GM18868 (cell line): Measurements from ENCODE around the gene FBXO36.
A peak's percentile ranks its signal among the peaks of the same experiment; 100 is the strongest.
"Not testable (repeated sequence)": the region's sequence is repeated elsewhere in the genome, so short reads cannot be mapped to it uniquely, and the experiment has no call there.

Experiments used
- ATAC-seq: cut with Tn5 transposase; IDR thresholded peaks from one replicate; pipeline ENCODE4 v1.9.1; 2021; ENCODE audit warnings: mild to moderate bottlenecking, moderate library complexity; ENCODE audit not compliant: unreplicated experiment

Gene FBXO36

GRCh38 chr2:229963596-229963995, 41.3 kb downstream of the FBXO36 start:
- ATAC-seq: not testable (repeated sequence)

- no peak for ATAC-seq
Observed at GRCh38 chr2:229969921-229970320, 47.6 kb downstream of the FBXO36 start.

- no peak for ATAC-seq
Observed at GRCh38 chr2:229970406-229970805, 48.1 kb downstream of the FBXO36 start.

- no peak for ATAC-seq
Observed at GRCh38 chr2:229971298-229971790, 49.0 kb downstream of the FBXO36 start.

DNA sequence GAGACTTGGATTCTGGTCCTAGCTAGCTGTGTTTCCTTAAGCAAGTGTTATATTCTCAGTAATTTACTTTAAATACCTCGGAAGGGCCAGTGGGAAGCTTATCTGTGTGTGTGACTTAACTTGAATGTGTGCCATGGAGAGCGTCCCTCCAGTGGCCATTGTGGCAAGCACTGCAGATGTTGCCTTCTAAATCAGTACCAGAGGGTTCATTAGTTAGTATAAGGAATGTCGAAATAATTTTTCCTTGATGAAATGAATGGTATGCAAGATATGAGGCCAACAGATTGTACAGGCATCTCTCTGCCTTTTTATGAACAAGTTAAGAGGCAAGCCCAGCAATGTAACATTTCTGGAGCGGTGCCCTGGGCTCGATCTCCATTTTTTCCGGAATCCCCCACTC, 52.0 kb downstream of the FBXO36 start:
- ATAC-seq: no peak

- ATAC-seq: peak; percentile 92
Observed at GRCh38 chr2:229980431-229981184, 58.3 kb downstream of the FBXO36 start.

DNA sequence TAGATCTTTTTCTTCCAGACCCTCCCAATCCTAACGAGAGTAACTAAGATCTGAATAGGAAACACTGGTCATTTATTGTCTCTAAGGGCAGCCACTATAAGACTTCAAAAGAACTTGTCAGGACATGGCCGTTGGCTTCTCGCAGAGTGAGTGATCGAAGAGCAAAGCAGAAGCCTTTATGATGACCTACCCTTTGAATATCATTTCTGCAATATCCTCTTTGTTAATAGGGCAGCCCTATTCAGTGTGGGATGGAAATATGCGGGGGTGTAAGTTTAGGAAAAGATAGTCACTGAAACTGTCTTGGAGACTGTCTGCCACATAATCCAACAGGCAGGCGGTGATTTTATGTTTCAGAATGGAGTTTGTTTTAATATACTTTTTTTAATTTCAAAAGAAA, 70.9 kb downstream of the FBXO36 start:
- no peak for ATAC-seq

DNA sequence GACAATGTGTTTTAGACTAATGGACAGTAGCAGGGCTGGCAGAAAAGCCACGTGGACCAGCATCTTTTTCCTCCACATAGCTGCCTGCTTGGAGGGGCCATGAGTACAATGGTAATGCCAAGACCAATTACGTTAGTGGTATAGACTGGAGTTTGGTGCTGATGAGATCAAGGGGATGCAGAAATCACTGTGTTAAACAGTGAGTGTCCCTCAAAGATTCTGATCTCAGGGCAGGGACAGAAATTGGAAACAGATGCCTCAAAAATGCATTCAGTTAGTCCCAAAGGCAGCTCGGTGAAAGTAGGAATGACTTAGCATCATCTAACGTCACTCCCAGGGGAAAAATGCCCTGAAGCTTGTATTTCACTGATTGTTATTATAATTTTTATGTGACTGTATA, 74.0 kb downstream of the FBXO36 start:
- ATAC-seq: no peak

DNA sequence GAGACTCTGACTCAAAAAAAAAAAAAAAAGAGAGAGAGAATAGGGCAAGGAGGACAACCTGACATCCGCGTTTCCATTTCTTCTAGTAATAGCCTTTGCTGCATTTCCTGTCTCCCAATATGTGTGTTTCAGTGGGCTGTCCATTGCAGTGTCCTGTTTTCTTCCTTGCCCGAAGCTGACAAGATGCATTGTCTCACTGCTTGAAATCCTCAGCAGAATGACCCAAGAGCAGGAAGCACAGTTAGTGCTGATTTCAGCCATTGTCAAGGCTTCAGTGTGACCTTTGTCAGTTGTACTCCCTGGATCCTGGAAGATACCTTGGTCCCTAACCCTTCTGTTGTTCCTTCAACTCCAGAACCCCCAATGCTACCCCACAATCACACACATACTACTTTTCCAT, 75.3 kb downstream of the FBXO36 start:
- no peak for ATAC-seq

GRCh38 chr2:230000118-230000841, 78.0 kb downstream of the FBXO36 start:
- peak; percentile 99 for ATAC-seq

DNA sequence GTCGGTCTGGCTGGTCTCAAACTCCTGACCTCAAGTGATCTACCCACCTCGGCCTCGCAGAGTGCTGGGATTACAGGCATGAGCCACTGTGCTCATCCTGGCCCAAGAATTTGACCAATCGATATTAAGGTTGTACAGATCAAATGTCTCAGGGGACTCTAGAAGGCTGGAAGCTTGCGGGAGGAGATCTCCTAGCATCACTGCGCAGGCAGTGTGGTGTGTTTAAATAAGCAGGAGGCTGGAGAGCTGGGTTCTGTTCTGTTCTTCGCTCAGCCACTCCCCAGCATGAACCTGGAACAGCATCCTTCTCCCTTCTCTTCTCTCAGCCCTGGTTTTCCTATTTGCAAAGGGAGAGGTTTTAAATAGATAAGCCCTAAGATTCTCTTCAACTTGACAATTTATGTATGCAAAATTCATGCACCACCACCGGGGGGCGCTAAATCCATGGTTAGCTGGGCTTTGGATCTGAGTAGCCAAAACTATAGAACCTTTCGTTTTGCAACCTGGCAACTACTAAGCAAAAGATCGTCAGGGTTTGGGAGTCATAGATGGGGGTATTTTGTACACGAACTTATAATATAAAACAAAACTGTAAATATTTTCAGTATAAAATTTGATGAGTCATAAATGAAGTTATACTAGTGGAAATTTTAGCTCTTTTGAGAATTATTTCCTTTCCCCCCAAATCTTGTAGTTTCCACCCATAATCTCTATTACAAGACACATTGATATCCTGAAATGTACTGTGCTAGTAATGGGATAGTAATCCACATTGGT, 85.8 kb downstream of the FBXO36 start:
- peak; percentile 60 for ATAC-seq

- no peak for ATAC-seq
Observed at GRCh38 chr2:230008708-230009066, 86.4 kb downstream of the FBXO36 start.

- no peak for ATAC-seq
Observed at GRCh38 chr2:230010501-230010900, 88.2 kb downstream of the FBXO36 start.

GRCh38 chr2:230011617-230012016, 89.3 kb downstream of the FBXO36 start:
- no peak for ATAC-seq

DNA sequence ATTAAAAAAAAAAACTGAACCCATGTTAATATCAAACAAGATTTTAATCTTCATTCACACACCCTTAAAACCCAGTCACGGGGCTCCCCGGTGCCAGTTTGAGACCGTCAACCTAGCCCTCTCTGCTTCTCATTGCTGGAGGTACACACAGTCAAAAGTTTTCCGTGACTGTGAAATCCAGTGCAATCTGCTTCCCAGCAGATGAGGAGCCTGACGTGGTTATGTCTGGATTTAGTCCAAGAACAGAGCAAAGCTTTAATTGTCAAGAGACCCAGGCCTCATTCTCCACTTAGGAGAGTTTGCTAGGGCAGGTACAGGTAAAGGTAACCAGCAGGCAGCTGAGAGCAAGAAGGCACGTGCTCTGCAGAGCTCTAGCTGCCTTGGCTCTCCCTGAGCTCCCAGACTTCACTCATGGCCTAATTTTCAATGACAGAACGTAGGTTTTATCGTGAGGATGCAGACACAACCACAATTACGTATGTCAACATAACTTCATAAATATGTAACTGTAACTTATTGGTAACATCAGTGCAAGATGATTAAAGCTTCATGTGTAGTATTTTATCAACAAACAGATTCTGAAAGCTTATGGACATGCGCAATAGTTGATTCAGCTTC, 90.1 kb downstream of the FBXO36 start:
- ATAC-seq: no peak

GRCh38 chr2:230016844-230017243, 94.5 kb downstream of the FBXO36 start:
- no peak for ATAC-seq

- no peak for ATAC-seq
Observed at GRCh38 chr2:230018153-230018552, 95.8 kb downstream of the FBXO36 start.

DNA sequence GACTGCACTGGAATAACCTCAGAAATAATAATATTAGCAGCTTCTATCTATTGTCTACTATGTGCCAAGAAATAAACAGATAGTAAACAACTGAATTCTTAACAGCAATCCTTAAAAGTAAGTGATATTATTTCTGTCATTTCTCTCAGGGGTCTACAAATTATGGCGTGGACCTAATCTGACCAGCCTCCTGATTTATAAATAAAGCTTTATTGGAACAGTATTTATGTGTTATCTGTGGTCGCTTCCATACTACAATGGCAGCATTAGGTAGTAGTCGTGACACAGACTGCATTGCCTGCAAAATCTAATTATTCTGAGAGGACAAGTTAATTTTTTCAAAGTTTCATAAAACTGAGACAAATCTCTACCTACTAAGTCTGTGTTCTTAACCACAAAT, 97.4 kb downstream of the FBXO36 start:
- no peak for ATAC-seq

GRCh38 chr2:230023313-230023712, 101.0 kb downstream of the FBXO36 start:
- no peak for ATAC-seq

DNA sequence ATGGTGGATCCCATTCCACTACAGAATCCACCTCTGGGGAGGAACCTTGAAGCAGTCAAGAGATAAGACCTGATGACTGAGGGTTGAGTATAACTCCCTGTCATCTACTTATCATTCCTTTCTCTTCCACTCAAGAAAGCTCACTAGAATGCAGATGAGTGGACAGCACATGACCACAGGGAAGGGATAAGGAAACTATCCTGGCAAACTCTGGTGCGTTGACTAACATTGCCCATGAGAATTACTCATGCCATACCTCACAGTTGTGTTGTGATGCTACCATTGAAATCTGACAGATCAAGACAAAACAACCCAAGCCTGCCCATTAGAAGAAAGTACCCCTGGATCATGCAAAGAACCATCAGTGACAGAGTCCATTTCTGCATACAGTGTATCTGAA, 119.9 kb downstream of the FBXO36 start:
- ATAC-seq: no peak

DNA sequence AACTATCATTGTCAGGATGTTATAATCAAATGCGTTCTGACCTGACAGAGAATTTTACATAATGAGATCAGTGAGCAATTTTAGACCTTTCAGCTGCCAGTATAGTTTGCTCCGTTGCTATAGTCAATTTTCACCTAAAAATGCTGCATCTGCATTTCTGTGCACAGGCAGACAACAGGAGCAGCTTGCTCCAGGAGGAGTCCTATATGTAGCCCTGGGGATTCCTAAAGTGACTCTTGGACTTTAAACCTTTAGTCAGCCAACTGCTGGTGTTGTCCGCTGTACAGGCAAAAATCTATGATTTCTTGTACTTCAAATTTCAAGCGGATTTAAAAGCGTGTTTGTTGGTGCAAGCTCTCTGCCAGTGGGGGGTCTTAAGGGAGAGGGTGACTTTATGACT, 120.7 kb downstream of the FBXO36 start:
- no peak for ATAC-seq
